Inferior parietal cortex (tissue), 1 donor: ENCODE results near the gene TRIM67.

ENCODE experiments used
- DNase-seq: peaks from one replicate; pipeline ENCODE4 v3.0.0-alpha.2; 2016; ENCODE audit errors: extremely low spot score

The TRIM67 gene

DNA sequence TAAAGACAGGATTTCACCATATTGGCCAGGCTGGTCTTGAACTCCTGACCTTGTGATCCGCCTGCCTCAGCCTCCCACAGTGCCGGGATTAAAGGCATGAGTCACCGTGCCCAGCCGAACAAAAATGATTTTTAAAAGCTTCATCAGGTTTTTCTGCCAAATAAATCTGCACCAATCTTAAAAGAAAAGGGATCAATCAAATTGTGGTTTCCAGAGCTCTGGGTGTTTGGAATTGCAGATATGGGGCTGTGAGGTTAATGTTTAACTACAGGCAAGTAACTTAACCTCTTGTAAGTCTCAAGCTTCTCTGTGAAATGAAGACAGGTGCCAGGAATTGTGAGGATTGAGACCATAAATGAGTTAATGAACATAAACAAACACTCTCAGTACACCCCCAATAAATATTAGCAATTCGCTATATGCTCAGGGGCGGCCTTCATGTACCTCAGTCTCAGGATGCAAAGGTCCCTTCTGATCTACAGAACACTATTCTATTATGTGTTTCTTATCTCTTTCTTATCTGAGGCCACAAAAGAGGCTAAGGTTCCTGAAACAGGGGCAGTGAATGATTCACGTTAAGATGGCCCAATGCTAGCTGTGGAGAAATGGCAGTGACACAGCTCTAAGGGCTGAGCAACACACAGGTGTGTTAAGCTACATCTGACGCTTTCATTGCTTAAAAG lies 72.0 kb downstream of the TRIM67 start:
- no peak for DNase-seq

DNA sequence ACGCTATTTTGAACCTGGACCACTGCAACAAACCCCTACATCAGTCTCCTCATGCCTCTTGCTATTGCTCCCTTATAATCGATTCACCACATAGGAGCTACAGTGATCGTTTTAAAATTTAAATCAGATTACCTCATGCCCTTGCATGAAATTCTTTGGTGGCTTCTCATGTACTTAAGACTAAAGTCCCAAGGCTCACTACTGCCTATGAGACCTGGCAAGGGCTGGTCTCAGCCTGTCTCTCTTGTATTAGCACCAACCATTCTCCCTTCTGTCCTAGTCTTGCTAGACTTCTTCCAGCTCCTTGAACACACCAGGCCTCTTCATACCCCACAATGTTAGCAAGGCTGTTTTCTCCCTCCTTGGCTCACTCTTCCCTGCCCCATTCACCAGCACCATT lies 72.6 kb downstream of the TRIM67 start:
- no peak for DNase-seq

DNA sequence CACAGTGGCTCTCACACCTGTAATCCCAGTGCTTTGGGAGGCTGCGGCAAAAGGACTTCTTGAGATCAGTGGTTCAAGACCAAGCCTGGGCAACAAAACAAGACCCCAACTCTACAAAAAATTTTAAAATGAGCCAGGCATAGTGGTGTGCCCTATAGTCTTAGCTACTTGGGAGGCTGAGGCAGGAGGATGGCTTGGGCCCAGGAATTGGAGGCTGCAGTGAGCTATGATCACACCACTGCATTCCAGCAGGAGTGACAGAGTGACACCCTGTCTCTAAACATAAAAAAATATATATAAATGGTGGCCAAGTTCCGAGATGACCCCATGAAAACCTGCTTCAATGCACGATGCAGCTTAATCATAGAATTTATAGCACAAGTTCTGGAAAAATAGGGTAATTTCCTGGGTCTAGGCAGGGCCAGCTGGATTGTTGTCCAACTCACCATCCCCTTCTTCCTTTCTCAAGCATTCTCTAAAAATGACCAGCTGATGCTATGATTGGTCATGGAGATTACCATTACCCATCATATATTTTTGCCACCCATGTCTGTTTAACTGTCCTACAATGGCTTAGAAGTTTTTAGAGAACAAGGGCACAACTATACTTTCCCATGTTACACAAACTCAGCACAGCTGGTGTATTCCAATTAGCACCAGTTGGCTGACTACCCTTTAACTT lies 73.8 kb downstream of the TRIM67 start:
- DNase-seq: no peak

DNA sequence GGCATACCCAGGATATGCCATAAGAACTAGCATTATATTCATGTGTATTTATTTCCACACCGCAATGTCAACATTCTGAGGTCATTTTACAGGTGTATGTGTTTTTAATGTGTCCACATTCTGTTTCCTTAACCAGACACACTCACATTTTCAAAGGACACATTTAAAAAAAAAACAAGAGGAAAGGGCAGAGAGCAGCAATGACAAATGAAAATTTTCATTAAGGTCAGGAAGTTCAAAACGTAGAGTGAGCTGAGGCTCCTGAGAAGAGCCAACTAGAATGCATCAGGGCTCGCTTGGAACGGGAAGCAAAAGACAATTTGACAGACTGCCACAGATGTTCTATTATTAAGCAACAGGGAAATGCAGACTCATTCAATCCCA lies 74.3 kb downstream of the TRIM67 start:
- DNase-seq: no peak

DNA sequence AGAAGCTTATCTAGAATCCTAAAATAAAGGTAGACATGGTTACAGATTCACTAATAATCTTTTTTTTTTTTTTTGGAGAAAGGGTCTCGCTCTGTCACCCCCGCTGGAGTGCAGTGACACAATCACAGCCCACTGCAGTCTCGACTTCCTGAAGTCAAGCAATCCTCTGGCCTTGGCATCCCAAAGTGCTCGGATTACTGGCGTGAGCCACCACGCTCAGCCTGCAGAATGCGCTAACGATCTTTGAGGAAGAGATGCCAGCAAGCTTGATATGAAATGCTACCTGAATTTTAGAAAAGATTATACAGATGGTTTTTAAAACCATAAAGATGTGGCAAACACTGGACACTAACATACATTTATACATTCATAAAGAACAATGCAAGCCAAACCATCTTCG lies 75.1 kb downstream of the TRIM67 start:
- no peak for DNase-seq

DNA sequence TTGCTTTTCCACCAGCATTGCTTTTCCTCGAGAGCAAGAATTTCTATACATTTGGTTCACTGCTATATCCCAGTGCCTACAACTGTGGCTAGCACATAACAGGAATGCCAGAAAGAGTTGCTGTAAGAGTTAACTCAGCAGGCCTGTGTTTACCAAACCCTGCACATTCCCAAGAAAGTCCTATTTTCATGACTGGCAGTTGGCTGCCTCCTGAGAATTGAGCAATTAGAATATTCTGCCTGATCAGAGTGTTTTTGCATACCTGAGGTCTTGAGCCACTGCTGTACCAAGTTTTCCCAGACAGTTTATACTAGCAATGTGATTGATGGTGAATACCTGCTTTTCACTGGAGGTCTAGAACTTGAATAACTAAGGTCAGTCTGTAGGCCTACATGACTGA lies 76.4 kb downstream of the TRIM67 start:
- no peak for DNase-seq

DNA sequence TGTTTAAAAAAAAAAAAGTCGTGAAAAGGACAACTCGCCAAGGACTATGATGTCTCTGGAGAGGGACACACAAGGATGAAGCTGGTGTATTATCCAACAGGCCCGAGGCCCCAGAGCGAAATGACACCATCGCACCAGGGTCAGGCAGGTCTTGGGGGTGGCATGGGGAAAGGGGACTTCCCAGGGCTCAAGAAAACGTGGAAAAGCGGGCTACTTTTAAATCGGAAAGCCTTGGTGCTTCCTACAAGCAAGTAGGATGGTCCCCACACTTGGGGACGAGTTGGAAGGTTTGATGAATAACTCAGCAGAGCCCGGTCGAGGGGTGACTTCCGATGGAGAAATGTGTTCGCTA lies 78.6 kb downstream of the TRIM67 start:
- peak; percentile 11 for DNase-seq

DNA sequence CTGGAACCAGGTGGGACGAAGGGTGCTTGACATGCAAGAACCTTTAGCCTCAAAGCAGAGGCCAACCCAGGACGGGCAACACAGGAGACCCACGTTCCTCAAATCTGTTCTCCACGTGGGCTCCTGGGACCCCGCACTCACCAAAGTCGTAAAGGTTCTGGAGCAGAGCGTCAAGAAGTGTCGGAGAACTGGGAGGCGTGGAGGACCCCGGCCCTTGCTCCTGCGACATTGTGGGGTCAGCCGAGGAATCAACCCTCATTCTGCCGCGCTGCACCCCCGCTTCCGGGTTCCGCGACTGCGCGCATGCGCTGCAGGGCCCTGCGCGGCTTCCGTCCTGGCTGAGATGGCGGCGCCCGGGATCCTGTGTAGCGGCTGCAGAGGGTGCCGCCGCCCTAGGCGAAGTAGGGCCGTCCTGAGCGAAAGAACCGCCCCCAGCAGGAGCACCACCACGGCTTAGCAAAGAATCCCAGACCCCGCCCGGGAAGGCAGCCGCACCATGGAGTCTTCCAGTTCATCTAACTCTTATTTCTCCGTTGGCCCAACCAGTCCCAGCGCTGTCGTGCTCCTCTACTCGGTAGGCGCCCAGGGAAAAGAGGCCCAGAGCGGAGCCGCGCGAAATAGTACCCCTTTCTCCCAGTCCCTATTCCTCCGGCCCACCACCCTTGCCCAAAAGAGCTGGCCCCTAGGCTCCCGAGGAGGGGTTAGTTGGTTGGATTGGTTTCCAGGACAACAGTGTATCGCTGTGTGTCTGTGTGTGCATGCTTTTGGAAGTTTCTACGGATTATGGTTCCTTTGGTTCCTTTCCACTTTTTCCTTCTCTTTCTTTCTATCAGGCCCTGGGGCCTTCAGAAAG lies 79.3 kb downstream of the TRIM67 start, which contains the start of gene GNPAT:
GNPAT (plus strand) TSS at position 330 of the 853 bp plus-strand sequence; CDS start at position 497, 167 bp downstream.
- DNase-seq: peak; percentile 91

DNA sequence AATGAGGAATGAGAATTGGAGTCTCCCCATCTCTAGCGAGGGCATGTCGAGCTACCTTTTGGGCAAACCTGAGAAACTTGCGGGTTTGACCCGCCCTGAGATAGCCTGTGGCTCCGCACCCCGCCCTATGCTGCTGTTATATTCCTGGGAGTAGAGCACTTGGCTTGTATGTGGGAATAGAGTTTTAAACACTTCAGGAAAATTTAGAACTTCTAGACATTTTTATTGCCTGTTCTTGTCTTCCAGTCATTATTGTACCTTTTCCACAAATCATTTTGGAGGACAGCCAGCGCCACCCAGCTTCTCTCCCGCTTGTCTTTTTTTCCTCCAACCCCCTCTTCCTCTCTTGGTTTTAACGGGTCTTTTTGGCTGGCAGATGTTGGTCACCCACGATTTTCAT lies 79.9 kb downstream of the TRIM67 start:
- DNase-seq: no peak

DNA sequence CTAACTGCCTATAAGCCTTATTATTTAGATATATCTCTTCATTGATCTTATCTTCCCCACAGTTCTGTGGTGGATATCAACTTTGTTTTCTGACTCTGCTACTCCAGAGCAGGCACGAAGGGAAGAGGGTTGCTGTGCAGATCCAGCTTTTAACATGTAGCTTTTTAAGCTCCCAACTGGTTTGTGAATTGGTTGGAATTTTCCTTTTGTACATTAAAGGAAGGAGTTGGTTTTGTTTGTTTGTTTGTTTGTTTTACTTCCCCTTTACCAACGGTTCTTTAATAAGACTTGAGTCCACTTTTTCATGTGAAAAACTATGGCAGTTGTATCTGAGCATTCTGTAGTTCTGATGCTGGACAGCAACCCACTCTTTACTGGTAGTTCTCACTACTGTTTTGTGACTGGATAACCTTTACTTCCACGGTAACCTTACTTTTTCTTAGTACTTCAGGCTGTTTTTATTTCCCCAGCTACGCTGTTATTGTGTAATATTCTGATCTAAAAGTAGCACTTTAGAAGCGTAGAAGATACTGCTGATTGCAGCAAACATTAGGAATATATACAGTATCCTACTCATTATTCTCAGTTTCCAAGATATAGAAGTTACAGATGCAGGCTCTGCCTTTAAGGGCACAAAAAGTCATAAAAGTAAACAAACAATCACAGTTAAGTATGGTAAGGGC lies 80.8 kb downstream of the TRIM67 start:
- DNase-seq: no peak

DNA sequence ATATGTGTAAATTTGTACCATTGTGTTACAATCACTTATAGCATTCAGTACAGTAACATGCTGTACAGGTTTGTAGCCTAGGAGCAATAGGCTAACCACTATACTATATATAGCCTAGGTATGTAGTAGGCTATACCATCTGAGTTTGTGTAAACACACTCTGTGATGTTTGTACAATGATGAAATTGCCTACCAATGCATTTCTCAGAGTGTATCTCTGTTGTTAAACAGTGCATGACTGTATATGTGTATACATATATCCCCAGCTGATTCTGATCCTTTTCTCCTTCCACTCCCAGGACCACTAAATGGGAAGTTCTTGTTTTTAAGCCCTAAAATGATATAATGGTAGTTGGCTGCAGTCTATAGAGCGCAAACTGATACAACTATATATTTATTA lies 86.9 kb downstream of the TRIM67 start:
- DNase-seq: no peak

DNA sequence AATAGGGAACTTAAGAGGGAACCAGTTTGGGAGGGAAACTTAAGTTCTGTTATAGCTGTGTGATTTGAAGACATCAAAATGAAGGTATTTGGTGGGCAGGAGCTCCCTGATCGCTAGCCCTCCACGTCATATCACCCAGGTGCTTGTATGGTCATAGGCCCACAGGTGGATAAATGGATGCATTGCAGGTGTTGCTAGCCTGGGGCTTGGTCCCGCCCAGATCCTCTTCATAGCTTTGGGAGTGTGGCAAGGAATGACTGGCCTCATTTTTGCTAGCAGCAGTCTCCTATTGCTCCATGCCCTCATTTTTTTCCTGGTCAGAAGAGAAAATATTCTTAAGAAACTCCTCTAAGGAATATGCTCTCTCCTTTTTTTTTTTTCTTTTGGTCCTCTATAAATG lies 90.5 kb downstream of the TRIM67 start:
- DNase-seq: no peak

DNA sequence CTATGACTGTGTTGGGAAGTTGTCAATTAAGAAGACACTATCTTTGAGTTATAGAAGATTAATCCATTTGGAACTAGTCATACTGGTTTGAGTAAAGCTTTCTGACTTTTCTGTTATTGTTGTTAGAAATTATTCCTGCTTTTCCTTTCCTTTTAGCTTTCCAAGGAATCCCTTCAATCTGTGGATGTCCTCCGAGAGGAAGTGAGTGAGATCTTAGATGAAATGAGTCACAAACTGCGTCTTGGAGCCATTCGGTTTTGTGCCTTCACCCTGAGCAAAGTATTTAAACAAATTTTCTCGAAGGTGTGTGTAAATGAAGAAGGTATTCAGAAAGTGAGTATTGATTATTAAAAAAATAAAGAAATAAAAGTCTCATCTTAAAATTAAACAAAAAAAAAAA lies 98.5 kb downstream of the TRIM67 start:
- no peak for DNase-seq

DNA sequence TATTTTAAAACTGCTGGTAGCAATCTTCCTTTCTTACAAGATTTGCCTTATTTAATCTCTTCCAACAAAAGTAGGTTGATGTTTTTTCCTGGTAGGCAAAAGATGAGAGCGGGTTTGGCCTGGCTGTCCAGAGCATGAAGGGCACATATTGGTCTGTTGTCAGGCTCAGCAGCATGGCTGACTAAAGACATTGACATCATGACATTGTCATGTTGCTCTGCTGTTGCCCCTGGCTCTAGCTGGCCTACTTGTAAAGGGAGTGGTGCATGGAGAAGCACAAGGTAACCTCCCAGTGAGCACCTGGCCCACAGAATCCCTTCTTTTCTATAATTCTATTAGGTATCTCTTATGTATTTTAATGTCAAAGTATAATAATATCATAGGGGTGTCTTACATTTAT lies 102.8 kb downstream of the TRIM67 start:
- DNase-seq: no peak

DNA sequence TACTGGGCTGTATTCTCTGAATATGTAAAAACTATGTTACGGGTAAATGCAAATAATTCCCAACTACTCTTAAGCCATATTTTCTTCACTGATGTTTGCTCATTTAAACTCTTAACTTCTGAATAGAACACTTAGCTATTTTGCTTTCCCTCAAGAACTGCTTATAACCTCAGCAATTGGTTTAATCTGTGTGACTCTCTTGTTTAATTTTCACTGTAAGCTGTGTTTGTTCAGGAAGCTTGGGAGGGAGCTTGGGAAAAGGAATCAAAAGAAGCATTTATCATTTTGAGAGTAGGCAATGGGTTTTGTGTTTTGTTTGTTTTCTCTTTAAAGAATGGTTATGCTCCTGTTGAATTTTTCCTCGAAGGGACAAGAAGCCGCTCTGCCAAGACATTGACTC lies 103.5 kb downstream of the TRIM67 start:
- no peak for DNase-seq

DNA sequence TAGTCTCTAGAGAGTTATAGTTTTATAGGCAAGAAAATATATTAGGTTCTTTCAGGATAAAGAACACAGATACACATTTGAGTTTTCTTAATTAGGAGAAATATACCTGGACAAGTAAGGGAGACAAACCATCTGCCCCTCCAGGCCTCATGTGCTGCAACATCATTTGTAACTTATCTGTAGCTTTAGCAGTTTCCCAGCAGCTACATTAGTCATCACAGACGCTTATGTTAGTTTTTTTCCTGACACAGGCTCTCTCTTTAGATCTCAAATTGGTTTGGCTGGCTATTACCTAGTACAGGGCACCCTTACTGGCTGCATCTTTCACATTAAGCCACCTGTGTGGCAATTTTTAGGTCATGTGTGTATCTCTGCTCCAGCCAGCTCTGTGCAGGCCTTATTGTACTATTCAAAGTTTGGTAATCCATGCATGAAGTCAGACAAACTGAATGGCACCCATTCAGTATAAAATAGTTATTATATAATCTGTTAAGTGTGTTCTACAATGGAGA lies 105.0 kb downstream of the TRIM67 start:
- no peak for DNase-seq
